GM06990 (cell line): ENCODE measurements around the gene TMEM52.
A peak's percentile ranks its signal among the peaks of the same experiment; 100 is the strongest.

Source experiments
- DNase-seq: peaks from one replicate; pipeline ENCODE4 v3.0.0-alpha.2; 2011; ENCODE audit not compliant: insufficient read length; ENCODE audit errors: extremely low read depth
- H3K27me3 ChIP-seq: replicated peaks from 2 replicates; pipeline ENCODE4 v1.6.0; 2011; ENCODE audit warnings: low read length; ENCODE audit not compliant: control insufficient read depth, insufficient read depth
- H3K36me3 ChIP-seq: 2 replicates; pipeline ENCODE4 v1.5.1; 2011; ENCODE audit warnings: low read length; ENCODE audit not compliant: control insufficient read depth, insufficient read depth
- H3K4me3 ChIP-seq: replicated peaks from 2 replicates; pipeline ENCODE4 v1.5.1; 2011; ENCODE audit warnings: low read depth, mild to moderate bottlenecking, control low read depth, low read length
- CTCF ChIP-seq: IDR thresholded peaks from 2 replicates; pipeline ENCODE4 v1.5.1; 2011; ENCODE audit warnings: low read length, control low read depth, mild to moderate bottlenecking, inconsistent platforms; ENCODE audit not compliant: insufficient read depth, poor library complexity, severe bottlenecking

TMEM52 gene

GRCh38 chr1:1911350-1912041 is 7.6 kb downstream of the TMEM52 start:
- TF ChIP-seq CTCF = no peak
- Histone ChIP-seq H3K36me3 (no peaks in the 10 kb centered on the region), H3K27me3 (no peaks in the 10 kb centered on the region; the same call in 1 of the 2 replicates), H3K4me3 (no peak overlapping the region)
- DNase-seq = no peak

- no peaks in the 10 kb centered on the region; the same call in 1 of the 2 replicates for H3K27me3 ChIP-seq
- H3K36me3 ChIP-seq = no peaks in the 10 kb centered on the region
- DNase-seq = no peak
- H3K4me3 ChIP-seq = no peak overlapping the region
- TF ChIP-seq CTCF = no peak
Observed at GRCh38 chr1:1910651-1911331, 8.3 kb downstream of the TMEM52 start.

- no peak for DNase-seq
- no peaks in the 10 kb centered on the region for H3K36me3 ChIP-seq
- no peaks in the 10 kb centered on the region; the same call in 1 of the 2 replicates for H3K27me3 ChIP-seq
- TF ChIP-seq CTCF = no peak
- H3K4me3 ChIP-seq = no peak overlapping the region
Observed at GRCh38 chr1:1910033-1910465, 9.0 kb downstream of the TMEM52 start.

- DNase-seq = no peak
- H3K4me3 ChIP-seq = peak overlapping the region; percentile 71
- no peak for TF ChIP-seq CTCF
- H3K27me3 ChIP-seq = no peaks in the 10 kb centered on the region
- no peaks in the 10 kb centered on the region for H3K36me3 ChIP-seq
Observed at GRCh38 chr1:1908506-1908791, 10.6 kb downstream of the TMEM52 start.

- no peak overlapping the region for H3K4me3 ChIP-seq
- H3K36me3 ChIP-seq = no peaks in the 10 kb centered on the region
- TF ChIP-seq CTCF = no peak
- DNase-seq = peak; percentile 75
- H3K27me3 ChIP-seq = no peaks in the 10 kb centered on the region
Observed at GRCh38 chr1:1907098-1907736, 11.9 kb downstream of the TMEM52 start.
